AG09309 (cell line): ENCODE results near the gene KRT35.

Experiments
- DNase-seq: peaks from one replicate; pipeline ENCODE4 v3.0.0-alpha.2; 2010; ENCODE audit warnings: low read depth
- H3K4me3 ChIP-seq: 2 replicates; pipeline ENCODE4 v1.5.1; 2011; ENCODE audit warnings: mild to moderate bottlenecking, low read depth, low read length, moderate library complexity; ENCODE audit not compliant: control insufficient read depth
- TF ChIP-seq, protein P1 (sequence below): IDR thresholded peaks from 2 replicates; pipeline ENCODE4 v1.5.1; 2011; ENCODE audit warnings: mild to moderate bottlenecking, low read depth, low read length, inconsistent platforms; ENCODE audit not compliant: insufficient read depth, control insufficient read depth; ENCODE audit errors: missing control alignments

Gene KRT35

DNA sequence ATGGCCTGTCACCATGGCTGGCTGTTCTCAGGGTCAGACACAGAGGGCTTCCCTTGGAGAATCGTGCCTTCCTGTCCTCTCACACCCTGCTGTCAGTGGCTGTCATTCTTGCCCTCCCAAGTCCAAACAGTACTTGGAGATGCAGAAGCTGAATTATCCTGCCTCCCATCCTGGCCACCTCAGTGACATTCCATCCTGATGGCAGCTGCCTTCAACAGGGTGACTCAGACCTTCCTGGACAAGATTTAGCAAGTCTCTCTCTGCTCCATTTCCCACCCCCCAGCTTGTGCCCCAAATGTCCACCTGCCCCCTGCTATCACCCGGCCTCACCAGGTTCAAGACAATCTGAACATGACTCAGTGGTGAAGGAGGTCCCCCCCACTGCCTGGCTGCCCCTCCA, 13.6 kb upstream of the KRT35 start:
- TF ChIP-seq, protein P1, sequence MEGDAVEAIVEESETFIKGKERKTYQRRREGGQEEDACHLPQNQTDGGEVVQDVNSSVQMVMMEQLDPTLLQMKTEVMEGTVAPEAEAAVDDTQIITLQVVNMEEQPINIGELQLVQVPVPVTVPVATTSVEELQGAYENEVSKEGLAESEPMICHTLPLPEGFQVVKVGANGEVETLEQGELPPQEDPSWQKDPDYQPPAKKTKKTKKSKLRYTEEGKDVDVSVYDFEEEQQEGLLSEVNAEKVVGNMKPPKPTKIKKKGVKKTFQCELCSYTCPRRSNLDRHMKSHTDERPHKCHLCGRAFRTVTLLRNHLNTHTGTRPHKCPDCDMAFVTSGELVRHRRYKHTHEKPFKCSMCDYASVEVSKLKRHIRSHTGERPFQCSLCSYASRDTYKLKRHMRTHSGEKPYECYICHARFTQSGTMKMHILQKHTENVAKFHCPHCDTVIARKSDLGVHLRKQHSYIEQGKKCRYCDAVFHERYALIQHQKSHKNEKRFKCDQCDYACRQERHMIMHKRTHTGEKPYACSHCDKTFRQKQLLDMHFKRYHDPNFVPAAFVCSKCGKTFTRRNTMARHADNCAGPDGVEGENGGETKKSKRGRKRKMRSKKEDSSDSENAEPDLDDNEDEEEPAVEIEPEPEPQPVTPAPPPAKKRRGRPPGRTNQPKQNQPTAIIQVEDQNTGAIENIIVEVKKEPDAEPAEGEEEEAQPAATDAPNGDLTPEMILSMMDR = no peak
- DNase-seq = no peak
- no peak overlapping the region for H3K4me3 ChIP-seq

DNA sequence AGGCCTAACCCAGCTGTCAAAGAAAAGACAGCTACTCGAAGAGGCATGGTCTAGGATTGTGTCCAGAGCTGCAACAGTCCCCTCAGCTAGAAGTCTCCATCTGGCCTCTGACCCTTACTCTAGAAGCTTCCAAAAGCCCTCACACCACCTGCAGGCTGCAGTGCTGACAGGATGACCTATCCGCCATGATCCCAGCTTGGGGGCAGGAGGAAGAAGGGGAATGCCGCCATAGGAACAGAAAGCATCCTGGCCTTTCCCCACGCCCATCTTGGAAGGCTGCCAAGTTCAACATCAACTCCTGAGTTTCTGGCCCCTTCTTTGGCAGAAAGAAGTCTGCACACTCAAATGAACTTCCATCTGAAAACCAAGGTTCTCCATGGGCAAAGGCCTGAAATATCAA, 11.8 kb upstream of the KRT35 start:
- DNase-seq = no peak
- TF ChIP-seq, protein P1 = no peak
- H3K4me3 ChIP-seq = no peak overlapping the region

DNA sequence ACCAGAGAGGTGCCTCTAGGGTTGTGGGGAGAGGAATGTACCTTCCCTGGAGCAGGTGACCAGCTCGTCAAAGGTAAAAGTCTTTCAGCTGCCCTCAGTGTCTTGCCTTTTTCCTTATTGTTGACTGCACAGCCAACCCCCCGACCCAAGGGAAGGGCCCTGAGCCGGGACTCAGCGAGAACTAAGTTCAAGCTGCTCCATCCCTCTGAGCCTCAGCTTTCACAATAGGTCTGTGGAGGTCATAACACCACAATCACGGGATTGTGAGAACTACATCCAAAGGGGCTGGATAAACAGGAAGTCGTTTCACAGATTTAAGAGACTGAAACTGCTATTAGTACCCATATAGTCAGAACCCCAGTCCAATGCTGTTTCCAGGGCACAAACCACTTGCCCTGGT, 11.4 kb upstream of the KRT35 start:
- no peak overlapping the region for H3K4me3 ChIP-seq
- TF ChIP-seq, protein P1 = no peak
- no peak for DNase-seq

DNA sequence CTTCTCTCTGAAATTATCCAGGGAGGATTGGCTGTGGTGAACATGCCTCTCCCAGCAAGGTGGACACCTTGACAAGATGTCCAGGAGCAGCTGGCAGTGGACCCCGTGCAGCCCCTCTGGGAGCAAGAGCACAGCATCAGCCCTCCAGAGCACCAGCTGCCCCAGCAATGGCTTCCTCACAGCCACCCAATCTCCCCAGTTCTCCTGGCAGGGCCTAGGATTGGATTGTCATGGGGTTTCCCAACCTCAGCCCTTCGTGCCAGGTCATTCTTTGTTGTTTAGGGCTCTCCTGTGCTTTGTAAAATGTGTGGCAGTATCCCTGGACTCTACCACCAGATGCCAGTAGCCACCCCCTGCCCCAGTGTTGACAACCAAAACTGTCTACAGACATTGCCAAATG, 10.5 kb upstream of the KRT35 start:
- no peak overlapping the region for H3K4me3 ChIP-seq
- TF ChIP-seq, protein P1 = no peak
- DNase-seq = no peak

DNA sequence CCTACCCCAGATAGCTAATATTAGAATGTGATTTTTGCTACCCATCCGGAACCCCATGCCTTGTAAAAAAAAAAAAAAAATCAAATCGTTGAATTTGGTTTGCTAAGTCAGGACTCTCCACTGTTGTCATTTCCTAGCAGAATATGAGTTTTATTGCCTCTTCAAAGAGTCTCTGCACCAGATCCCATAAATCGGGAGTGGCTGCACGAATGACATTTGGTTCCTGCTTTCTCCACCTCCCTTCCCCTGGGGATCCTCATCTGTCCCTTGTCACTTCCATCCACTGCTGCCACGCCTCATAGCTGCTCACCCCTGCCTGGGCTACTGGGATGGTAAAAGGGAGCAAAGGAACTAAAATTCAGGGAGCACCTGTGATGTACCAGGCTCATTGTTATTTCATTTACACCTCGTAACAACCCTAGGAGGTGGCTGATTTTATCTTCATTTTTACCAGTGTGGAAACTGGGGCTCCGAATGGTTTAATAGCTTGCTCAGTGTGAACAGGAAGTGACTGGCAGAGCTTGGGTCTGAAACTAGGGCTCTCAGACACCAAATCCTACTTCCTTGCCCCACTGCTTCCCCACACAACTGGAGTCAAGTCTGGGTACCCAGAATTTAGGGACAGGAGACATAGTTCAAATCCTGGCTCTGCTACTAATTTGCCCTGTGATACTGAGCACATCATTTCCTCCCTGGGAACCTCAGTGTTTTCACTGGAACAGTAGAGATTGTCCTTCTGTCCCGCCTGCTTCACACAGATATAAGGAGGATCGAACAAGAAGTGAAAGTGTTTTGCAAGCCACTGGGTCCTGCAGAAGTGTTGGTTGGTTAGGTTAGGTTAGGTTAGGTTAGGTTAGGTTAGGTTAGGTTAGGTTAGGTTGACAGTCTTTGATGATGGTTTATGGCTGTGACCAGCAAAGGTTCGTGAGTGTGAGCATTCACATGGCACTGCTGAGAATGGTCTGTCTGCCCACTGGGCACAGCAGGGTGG, 9.3 kb upstream of the KRT35 start:
- no peak overlapping the region for H3K4me3 ChIP-seq
- no peak for DNase-seq
- TF ChIP-seq, protein P1 = no peak

DNA sequence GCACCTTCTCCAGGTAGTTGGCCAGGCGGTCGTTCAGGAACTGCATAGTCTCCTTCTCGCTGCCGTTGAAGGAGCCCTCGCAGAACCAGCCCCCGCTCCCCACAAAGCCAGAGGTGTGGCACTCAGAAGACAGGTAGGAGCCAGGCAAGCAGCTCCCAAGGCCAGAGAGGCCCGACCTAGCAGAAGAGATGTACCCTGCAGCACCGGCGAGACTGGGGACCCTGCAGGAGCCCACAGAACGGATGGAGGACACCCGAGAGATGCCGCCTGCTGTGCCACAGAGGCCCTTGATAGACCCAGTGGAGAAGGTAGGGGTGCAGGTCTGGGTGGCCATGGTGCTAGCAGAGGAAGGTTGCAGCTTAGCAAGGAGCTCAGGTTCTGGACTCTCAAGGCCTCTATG, 8.6 kb upstream of the KRT35 start, which contains the start of gene KRT36:
Gene KRT36 (minus strand): TSS at position 380 of the 400 bp plus-strand sequence. CDS start 46 bp downstream, at position 334.
- no peak within 1 kb of the TSS for H3K4me3 ChIP-seq
- DNase-seq = no peak
- TF ChIP-seq, protein P1 = no peak
